ENCODE results near the gene IQSEC1. TPM values are rescaled to one million over a fixed set of nuclear protein-coding genes. Genes with fewer than 3 reads are reported as not detected.
A peak's percentile ranks its signal among the peaks of the same experiment; 100 is the strongest.

Gene IQSEC1
- total and polyA plus RNA-seq, 9 of the 15 experiments (the other 6 are each of a cell fraction or from before 2014, with no cell fraction given): 0.56 to 39.0 (median 6.8) TPM

- TF ChIP-seq ZBTB8A (IDR thresholded peaks at IDR 0.05; ENCODE audit: partially characterized antibody) (no peak), LCOR (CRISPR knock-in tag; IDR thresholded peaks at IDR 0.05) (no peak), PTTG1 (tag; IDR thresholded peaks at IDR 0.05; ENCODE audit: low read depth) (no peak), MCM7 (IDR thresholded peaks at IDR 0.05) (no peak), HDGF (IDR thresholded peaks at IDR 0.05) (0 out of 2 replicates have a peak, but pooled peaks have one; percentile 38)
These were observed 117.4 kb downstream of the IQSEC1 start (continued) for GRCh38 chr3:12955651-12956315.

DNA sequence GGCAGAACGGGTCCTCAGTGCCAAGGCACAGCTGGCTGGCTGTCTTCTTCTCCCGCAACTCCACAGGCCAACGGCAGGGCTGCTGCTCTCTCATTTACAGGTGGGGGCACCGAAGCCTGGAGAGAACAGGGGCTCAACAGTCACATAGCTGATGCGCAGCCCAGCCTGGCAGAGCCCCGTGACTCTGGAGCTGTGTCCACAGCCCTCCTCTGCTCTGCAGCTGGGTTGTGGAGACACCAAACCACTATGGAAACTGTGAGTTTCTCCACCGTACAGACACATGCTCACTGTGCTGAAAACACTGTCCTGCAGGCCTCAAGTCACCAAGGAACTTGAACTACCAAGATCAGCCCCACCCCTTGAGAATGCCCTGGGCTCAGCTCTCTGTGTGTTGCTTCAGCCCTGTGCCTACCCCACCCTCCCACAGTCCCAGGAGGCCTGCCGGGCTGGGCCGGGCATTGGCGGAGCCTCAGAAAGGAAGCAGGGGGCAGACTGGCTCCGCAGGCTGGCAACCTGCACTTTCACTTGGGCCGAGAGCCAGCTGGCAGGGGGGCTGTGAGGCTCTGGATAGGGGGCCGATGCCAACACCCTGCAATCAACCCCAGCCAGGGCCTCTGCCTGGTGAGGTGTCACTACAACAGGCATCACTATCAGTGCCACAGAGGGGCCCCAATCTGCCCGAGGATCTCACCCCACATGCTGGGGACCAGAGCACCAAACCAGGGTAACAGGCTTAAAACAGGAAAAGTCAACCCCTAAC lies 118.2 kb downstream of the IQSEC1 start:
- in situ Hi-C loops (cut with MboI) (no loop called here), intact Hi-C loops (cut with micrococcal nuclease) (no loop called here)
- peaks cover 14% of the 10 kb centered on the region for H3K36me3 ChIP-seq (ENCODE audit: control insufficient read depth, insufficient read depth, low read length)
- ChIA-PET POLR2A (no interaction called here), CTCF (ENCODE audit: low intra/inter-chr PET ratio) (no interaction called here)
- FAIRE-seq (no peak), DNase-seq (ENCODE audit: extremely low read depth in 1 of 4, low spot score in 3 of 4) (no peak), ATAC-seq (no peak)
- no peaks in the 10 kb centered on the region for H3K27me3 ChIP-seq (ENCODE audit: control insufficient read depth in 2 of 2, insufficient read depth in 2 of 2, low read length in 2 of 2)
- 87% methylated on average over 11 of the region's 14 CpGs for WGBS (ENCODE audit: insufficient coverage, low coverage, missing lambda C conversion rate)
- peaks cover 78 to 88% of the 10 kb centered on the region in 2 experiments for H3K4me1 ChIP-seq (replicated peaks in 1 of 2; ENCODE audit: control insufficient read depth in 2 of 2, insufficient read depth in 2 of 2, low read length in 2 of 2)
- no peaks in the 10 kb centered on the region; the same call in 1 of the 2 replicates for H4K20me1 ChIP-seq (replicated peaks; ENCODE audit: control insufficient read depth, insufficient read depth, low read length)
- no peak overlapping the region for H2AFZ ChIP-seq (ENCODE audit: low read depth, low read length)
- H3K9me1 ChIP-seq (ENCODE audit: control insufficient read depth, insufficient read depth, low read length): no peaks in the 10 kb centered on the region
- H3K4me2 ChIP-seq (ENCODE audit: insufficient read depth, low read length): peak overlapping the region; percentile 84; the same call in 1 of the 2 replicates
- H3K9me3 ChIP-seq (replicated peaks; ENCODE audit: control insufficient read depth, insufficient read depth, low read depth, low read length): no peaks in the 10 kb centered on the region
- peaks cover 92% of the 10 kb centered on the region for H3K79me2 ChIP-seq (ENCODE audit: control insufficient read depth, insufficient read depth, low read length)
- TF ChIP-seq MAFG (tag; conservative IDR thresholded peaks at IDR 0.05) (no peak), CTBP1 (IDR thresholded peaks at IDR 0.05; ENCODE audit: borderline replicate concordance) (no peak), SMAD2 (IDR thresholded peaks at IDR 0.05; ENCODE audit: low read depth, low read length) (no peak), ZKSCAN3 (CRISPR knock-in tag; IDR thresholded peaks at IDR 0.05) (no peak), ZFX (CRISPR knock-in tag; IDR thresholded peaks at IDR 0.05) (peak; percentile 29; the same call in 1 of the 2 replicates), WHSC1 (IDR thresholded peaks at IDR 0.05; ENCODE audit: low read length) (peak; percentile 35), CHD1 (IDR thresholded peaks at IDR 0.05; ENCODE audit: low read length) (peak; percentile 25), MYNN (IDR thresholded peaks at IDR 0.05) (no peak), MYNN (CRISPR knock-in tag; IDR thresholded peaks at IDR 0.05) (no peak), TAL1 (IDR thresholded peaks at IDR 0.05) (no peak), ZNF124 (CRISPR knock-in tag; IDR thresholded peaks at IDR 0.05) (0 out of 2 replicates have a peak, but pooled peaks have one; percentile 57), PML (IDR thresholded peaks at IDR 0.05; ENCODE audit: low read length) (no peak)
- BruUV-seq (replicated peaks): no TSS peak
- peak overlapping the region; percentile 16 to 87; a peak in 3 of 4 replicates for H3K9ac ChIP-seq (ENCODE audit: insufficient read depth in 1 of 2, low read depth in 2 of 2, low read length in 2 of 2)
- peak overlapping the region; percentile 90 for H3K27ac ChIP-seq (ENCODE audit: extremely low read depth, low read depth, low read length)
- H3K4me3 ChIP-seq: no peak overlapping the region
